Endothelial cell of hepatic sinusoid (primary cell): Measurements from ENCODE around the gene TRIB2.

Source experiments
- in situ Hi-C: cut with HindIII; loops from 2 replicates; pipeline ENCODE4 v1.10.0; 2017; ENCODE audit warnings: low sequenced_read_pairs

TRIB2 gene

DNA sequence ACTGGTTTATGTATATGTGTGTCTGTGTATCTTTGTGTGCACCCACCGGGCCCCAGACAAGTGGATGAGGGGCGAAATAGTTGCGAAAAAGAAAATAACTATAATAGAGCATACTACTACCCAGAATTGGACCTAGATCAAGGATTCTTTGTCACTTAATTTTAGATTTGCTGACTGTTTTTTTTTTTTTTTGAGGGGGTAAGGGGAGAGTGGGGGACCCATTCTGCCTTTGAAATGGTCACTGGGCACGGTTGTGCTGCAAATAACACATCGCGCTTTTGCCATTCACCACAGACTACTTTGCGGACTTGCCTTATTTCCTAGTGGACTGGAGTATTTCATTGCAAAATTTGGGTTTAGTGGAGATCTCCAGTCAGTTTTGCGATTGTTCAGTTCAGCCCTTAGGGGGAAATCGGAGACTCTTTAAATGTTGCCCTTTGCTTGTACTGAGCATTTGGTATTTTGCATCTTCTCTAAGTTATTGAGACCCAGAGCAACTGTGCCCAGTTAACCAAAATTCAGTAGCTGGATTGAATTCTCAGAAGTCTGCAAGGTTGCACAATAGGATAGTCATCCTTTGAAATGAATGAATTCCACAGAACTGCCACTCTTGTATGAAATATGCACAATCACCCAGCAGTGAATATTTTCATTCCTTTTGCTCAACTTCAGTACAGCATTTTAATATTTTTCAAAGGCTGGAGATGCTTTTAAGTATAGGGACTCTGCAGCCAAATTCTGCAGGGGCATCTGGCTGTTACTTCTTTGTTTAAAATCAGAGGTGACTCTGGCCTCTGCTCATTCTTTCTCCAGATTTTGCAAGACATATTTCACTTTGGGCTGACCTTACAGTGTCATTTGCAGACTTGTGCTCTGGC, 2.9 kb downstream of the TRIB2 start:
- in situ Hi-C loops, result loop anchor here (5.0 to 10.0 kb wide), 2 partner anchors 205 to 867 kb away; no protein-coding TSS in a partner anchor

DNA sequence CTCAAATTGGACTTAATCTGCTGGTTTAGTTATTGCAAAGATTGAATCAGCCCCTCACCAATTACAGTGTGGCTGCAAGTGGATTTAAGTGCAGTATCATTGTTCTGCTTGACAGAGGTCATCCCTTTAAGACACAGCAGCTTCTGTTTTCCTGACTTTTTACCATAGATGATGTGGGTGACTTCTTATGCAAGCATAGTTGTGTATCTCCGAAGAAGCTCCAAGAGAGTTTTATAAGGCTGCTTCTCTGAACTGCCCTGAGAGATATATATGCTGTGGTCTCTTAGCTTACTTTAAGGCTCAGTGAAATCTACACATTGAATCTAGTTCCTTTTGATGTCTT, 3.5 kb downstream of the TRIB2 start:
- in situ Hi-C loops, result loop anchor here (5.0 to 10.0 kb wide), 2 partner anchors 205 to 868 kb away; no protein-coding TSS in a partner anchor

DNA sequence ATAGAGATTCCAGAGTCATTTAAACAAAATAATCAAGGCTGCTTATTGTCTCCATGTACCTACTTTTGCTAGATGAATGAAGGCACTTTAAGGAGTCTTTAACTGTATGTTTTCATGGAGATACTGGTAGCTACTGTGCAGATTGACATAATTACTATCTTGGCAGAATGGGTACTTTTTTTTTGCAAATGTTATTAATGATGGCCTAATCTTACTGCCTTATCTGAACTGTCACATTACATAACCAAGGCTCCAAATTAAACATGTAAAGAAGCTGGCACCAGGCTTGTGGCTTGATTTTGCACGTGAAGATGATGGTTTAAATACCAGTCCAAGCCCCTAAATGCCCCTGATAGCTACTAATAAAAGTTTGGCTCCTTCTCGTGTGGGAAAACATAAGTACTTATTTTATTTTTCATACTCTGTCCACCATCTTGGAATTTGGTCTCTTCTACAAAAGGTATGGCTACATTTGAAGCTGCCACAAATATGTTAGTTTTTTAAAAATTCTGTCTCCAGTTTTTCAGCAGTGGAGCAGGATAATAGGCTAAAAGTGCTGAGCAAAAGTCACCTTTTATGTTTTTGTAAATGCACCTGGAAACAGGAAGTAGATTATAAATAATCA, 4.1 kb downstream of the TRIB2 start:
- in situ Hi-C loops, result loop anchor here (5.0 to 10.0 kb wide), 2 partner anchors 204 to 869 kb away; no protein-coding TSS in a partner anchor

DNA sequence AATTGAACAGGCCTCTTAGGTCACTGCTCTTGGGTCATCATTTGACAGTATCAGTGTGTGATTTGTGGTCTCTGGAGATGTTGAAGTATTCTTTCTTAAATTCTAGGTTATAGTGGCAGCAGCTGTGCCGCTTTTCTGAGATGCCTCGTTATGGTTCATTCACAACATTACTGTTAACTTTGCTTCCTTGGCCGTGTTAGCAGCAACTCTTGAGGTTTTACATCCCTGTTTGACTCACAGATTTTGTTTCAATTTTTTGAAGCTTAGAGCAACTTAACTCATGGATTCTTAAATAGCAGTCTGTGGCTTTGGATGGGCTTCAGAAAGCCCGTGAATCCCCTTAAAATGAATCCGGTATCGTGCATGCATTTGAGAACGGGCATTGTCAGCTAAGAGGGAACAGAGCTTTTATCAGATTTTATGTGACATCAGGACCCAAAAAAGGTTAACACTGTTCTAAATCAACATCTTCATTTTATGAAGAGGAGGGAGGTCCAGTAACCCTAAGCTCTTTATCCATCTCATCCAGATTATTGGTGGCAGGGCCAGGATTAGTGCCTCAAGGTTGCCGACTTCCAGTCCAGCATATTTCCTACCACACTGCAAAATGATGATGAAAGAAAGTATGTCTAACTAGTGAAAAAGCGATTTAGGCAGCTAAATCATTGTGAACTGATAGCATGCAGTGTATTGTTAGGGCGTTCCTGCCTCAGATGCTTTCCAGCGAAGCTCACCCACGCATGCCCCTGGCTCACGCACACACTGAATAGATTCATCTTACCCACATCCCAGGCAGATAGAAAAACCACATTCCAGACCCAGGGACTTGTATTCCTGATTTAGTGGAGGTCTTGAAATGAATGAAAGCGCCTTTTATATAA, 5.1 kb downstream of the TRIB2 start:
- in situ Hi-C loops, result loop anchor here (5.0 to 10.0 kb wide), 2 partner anchors 203 to 870 kb away; no protein-coding TSS in a partner anchor

DNA sequence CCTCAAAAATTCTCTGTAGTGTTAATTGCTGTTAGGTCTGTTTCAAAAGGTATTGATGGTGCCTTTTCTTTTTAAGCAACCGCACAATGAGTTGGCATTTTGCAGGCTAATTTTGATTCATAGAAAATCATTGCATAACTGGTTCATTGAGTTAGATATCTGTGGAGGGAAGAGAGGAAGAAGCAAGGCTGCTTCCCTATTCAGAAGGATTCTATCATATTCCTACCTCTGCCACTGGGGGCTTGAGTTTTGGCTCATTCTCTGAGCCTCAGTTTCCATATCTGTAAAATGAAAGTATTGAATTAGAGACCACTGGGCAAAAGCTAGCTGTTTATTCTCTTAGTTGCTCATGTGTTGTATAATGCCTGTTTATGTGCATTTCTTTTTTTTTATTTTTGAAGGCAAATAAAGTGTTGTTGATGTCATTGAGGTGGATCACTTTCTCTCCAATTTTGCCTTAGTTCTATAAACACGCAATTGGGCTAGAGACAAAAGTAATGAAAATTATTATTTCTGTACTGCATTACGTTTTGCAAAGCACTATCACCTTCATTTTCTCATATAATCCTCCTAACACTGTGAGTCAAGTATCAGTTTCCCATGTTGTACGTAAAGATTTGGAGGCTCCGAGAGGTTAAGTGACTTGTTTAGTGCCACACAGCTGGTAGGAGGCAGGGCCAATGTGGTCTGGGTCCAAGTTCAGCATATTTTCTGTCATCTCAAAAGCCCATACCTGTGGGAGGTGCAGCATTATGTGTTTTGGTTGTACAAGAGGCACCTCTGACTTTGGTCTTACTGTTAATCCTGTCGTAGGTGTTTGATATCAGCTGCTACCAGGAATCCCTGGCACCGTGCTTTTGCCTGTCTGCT, 5.9 kb downstream of the TRIB2 start:
- in situ Hi-C loops, result loop anchor here (5.0 to 10.0 kb wide), 2 partner anchors 202 to 870 kb away; no protein-coding TSS in a partner anchor

DNA sequence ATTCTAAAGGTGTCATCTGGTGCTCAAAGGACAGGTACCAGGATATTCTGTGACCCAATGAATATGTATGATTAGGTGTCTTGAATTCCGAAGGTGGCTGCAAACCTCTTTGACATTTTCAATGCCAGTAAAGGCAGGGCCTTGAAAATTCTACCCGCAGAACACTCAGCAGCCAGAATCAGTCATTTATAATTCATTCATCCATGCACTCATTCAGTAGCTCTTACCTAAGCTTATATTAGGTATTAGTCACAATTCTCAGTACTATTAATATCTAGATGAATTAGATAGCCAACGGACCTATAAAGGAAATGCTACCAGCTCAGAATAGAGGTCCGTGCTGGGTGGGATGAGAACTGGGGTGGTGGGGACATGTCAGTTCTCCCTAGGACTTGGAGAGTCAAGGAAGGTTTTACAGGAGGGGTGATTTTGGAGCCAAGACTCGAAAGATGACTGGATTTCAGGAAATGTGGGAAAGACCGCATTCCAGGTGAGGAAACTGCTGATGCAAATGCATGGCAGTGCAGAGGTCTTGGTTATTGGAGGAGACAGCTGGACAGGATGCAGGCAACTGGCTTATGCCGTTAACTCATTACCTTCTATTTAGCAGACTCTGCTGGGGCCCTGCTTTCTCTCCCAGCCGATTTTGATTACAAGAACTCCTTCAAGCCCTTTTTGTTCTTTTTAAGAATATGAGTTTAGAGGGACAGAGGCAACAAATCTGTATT, 7.2 kb downstream of the TRIB2 start:
- in situ Hi-C loops, result loop anchor here (5.0 to 10.0 kb wide), 2 partner anchors 201 to 872 kb away; no protein-coding TSS in a partner anchor

DNA sequence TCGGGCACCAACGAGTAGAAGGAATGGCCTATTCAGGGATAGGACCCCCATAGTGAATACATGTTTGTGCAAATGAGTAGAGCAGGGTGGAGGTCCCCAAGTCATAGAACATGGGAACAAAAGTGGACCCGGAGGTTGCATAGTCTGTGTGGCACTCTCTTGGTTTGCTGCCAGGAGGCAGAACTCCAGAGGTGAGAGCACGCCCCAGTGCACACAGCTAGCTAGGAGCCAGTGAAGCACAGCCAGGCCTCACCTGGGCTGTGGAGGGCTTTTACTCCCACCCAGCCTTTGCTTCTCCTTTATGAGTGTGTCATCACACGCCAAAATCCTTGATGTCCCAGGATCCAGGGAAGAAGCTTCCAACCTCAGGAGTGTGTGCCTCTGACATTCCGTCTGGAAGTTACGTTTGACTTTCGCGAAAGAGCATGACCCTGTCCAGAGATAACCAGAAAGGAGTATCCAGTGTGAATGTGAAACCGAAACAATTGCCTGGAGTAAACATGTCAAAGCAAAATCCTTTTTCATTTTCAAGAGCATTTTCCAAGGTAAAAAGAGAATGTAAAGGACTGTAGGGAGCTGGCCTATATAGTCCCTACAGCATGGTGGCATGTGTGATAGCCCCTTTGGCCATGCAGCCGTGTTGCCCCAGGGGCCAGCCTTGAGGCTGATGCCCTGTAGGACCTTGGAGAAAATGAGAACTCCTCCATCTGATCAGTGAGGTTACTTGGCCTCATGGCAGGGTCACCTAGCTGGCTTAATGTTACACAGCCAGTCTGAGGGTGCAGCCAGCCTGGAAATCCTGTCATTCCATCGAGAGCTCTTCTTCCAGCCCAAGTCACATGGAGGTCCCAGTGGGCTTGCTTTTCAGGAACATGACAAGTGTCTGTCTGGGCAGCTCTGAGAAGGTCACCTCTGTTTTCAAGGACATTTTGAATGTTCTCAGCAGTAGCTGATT, 8.8 kb downstream of the TRIB2 start:
- in situ Hi-C loops, result loop anchor here (10.0 kb wide), 1 partner anchor 199 kb away; no protein-coding TSS in a partner anchor

DNA sequence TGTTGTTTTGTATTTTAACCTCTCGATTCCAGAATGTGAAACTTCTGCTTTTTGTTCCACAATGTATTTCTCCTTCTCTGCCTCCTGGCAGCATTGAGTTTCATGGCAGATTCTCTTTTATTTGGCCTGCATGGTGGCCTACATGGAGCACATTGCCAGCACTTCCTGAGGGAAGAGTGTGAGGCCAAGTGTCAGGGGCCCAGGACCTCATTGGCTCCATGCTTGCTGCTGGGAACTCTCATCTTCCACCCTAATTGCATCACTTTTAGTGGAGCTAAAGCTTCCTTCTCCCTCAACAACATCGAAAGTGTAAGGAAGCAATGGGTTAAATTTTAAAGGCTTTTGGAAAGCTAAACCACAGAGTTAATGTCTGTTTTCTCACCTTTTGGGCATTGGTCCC, 9.5 kb downstream of the TRIB2 start:
- in situ Hi-C loops, result loop anchor here (10.0 kb wide), 1 partner anchor 199 kb away; no protein-coding TSS in a partner anchor

DNA sequence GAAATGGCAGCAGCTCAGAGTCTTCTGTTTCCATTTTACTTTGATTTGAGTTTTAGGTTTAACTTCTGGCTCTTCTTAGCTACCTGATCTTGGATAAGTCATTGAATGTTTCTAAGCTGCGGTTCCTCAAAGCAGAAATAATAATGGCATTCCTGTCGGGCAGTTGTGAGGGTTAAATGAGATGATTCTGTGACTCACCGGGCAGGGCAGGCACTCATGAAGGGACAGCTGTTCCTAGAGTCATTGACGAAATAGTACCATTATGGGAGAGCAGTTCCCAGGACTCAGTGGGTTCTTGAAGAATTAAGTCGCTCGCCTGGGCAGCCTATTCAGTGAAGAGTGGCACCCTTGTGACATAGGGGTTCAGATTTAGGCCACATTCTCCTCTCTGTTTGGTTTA, 10.3 kb downstream of the TRIB2 start:
- in situ Hi-C loops, result loop anchor here (10.0 kb wide), 1 partner anchor 198 kb away; no protein-coding TSS in a partner anchor

DNA sequence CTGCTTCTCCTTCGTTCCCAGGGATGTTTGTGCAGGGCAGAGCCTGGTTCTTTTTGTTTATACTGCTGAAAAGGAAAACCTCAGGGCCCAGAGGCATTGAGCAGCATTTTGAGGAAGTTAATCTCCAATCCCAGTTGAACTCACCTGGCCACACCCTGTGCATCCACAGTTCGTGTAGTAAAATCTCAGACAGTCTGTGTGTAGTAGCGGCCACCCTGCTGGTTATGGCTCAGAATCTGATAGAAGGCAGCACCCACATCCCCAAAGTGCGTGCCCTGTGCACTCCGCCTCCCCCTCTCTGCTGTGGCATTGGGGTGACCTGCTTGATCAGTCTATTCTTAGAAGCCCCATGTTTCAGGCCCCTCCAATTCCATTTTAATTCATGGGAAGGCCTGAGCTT, 10.9 kb downstream of the TRIB2 start:
- in situ Hi-C loops, result loop anchor here (10.0 kb wide), 1 partner anchor 197 kb away; no protein-coding TSS in a partner anchor

DNA sequence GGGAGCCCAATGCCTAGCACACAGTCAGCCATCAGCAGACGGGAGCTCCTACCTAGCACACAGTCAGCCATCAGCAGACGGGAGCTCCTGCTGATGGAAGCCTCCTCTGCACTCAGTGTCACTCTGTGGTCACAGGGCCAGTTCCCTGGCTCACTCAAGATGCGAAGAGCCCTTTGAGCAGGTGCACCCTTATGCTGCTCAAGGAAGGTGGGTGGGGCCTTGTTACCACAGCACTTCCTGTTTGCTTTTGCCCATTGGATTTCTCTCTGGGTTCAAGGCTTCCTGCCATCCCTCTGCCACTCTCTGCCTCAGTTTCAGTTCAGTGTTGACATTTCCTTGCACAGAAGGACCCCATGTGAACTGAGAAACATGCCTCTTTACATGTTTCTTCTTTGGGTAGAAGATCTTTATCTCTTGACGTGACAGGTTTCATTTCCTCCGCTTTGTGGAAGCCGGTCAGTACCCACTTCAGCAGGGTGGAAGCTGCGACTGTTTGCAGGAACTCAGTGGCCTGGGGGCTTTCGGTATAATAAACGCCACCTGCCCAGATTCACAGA, 11.6 kb downstream of the TRIB2 start:
- in situ Hi-C loops, result loop anchor here (10.0 kb wide), 1 partner anchor 197 kb away; no protein-coding TSS in a partner anchor

DNA sequence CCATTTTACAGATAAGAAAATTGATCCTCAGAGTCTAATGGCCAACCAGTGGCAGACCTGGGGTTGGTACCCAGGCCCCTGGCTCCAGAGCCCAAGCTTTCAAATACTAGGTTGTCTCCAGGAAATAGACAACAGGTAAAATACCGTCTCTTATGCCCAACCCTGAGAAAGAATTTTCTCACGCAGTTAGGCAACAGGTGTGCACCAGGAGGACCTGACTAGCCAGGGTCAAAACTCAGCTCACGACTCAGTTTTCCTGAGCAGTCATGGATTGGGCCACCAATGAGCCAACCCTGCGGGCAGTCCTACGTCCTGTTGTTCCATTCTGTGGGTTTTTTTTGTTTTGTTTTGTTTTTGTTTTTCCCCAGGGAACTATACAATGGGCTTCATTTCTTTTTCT, 13.5 kb downstream of the TRIB2 start:
- in situ Hi-C loops, result no loop called here

DNA sequence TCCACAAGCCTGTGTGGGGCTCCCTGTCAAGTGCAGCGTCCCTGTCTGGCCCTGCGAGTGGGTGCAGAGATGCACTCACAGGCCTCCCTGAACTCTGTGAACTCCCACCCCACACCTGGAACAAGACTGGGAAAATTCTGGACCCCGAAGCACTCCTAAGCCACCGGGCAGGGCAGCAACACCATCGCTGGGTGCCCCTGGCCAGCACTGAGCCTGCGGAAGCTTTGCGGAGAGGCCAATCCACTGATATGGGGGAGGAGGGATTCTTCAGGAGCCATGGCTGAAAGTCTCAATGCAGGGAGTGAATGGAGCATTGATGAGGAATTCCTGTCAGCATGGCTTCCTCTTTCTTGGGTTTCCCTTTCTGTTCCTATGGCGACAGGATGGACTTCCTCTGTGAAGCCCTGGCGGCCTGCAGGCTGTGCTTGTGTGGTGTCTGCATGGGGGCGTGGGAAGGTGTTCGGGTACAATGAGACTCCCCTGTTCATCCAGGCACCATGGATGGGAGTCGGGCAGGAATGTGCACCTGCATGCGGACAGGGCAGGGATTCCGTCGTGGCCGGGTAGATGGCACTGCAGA, 15.1 kb downstream of the TRIB2 start:
- in situ Hi-C loops, result no loop called here

DNA sequence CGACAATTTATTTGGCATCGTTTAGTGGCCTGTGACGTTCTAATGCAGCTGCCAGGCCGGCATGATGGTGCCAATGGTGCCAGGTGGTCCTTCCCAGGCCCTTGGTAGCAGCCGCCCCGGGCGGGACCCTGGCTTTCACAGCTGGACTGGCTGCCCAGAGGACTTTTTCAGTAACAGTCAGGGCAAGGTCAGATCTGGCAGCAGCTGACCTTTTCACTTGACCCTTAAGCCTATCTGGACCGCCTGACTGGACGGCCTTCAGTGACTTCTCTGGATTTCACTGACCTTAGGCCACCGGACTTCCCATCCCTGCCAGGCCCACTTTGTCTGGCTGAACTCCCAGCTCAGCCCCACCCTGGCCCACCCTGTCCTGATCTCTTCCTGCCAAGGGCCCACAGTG, 15.9 kb downstream of the TRIB2 start:
- in situ Hi-C loops, result no loop called here

DNA sequence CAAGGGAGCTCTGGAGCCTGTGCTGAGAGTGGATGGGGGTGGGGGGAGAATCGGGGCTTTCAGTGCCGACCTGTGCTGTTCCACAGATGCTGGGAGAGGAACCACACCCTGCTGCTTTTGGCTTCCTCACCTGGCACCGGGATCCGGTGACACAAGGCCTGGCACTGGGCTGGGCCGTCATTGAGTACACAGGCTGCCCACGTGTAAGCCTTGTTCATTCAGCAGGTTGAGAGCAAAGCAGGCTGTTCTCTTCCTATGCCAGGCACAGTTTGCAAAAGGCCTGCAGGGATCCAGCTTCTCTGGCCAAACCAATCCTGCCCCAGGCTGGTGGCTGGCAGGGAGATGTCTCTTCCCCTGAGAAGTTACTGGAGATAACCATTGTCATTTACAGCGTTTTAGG, 17.1 kb downstream of the TRIB2 start:
- in situ Hi-C loops, result no loop called here

DNA sequence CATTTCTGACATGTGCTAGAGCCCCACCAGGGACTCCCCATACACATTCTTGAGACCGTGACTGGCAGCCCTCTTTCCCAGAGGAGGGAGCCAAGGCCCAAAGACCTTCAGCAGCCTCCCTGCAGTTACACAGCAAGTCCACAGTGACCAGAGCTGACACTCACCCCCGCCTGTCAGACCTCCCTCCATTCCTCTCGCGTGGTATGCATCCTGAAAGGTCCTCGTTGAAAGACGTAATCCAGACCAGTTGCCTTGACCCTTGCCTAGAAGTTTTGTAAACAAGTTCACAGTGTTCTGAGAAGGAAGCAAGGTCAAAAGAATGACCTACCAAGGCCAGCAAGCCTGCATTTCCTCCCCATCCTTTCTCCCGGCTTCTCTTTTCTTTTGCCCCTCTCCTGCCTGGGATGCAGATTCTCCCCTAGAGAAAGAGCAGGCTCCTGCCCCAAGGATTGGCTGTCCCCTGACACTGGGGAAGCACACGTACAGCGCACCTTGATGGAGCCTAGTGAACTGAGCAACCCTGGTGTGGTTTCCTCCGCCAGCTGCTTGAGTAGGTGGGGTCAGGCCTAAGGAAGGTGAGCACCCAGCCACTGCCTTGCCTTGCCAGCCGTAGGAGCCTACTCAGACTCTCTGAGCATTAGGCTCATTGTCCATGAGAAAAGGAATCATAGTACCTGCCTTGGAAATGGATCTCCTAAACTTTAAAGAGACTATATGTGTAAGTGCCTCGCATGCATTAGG, 18.3 kb downstream of the TRIB2 start:
- in situ Hi-C loops, result no loop called here

DNA sequence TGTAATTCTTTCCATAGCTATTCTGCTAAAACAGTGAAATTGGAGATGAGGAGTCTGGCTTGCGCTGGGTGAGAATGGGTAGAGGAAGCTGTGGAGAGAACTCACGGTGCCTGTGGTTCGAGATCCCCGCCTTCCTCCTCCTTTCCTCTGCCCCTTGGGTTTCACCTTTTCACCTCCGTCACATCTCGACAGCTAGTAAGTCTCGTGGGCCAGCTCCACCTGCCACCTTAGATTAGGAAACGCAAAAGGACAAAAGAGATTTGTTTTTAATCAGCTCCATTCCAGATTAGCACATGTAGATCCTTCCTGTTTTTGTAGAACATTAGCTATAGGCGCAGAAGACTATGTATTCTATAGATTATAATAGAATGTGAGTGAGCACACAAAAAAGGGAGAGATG, 20.6 kb downstream of the TRIB2 start:
- in situ Hi-C loops, result no loop called here
